B cell (primary cell): ENCODE measurements around the gene SELP. TPM values are rescaled to one million over a fixed set of nuclear protein-coding genes. Genes with fewer than 3 reads are reported as not detected.

ENCODE experiments used
- ATAC-seq: fragments of 200-7000 bp; cut with Tn5 transposase; one replicate; pipeline ENCODE4 v1.10.0; 2021; ENCODE audit warnings: low read depth, mild to moderate bottlenecking, moderate number of reproducible peaks, moderate library complexity
- CTCF ChIA-PET: fragments of 350-600 bp; sonication (Branson Sonifier 250); formaldehyde crosslinking; loops from one replicate; lab custom pipeline; 2021; ENCODE audit warnings: antibody characterized with exemption, inconsistent platforms; lab: Charles Lee
- POLR2A ChIA-PET: fragments of 350-600 bp; sonication (Branson Sonifier 250); formaldehyde crosslinking; loops from one replicate; lab custom pipeline; 2021; ENCODE audit warnings: antibody characterized with exemption; lab: Charles Lee
- DNase-seq: peaks from one replicate; pipeline ENCODE4 v3.0.0; 2013
- H2AFZ ChIP-seq: 2 replicates; pipeline ENCODE4 v1.6.1; 2012; ENCODE audit warnings: mild to moderate bottlenecking, low read depth, low read length; ENCODE audit not compliant: insufficient read depth, poor library complexity, severe bottlenecking
- H3K27ac ChIP-seq, 2 donors: 1 replicate in 1 of 2; 2 replicates in 1 of 2; pipeline ENCODE4 v1.5.1; 2012 to 2013; ENCODE audit warnings: low read length in 2 of 2, mild to moderate bottlenecking in 2 of 2, moderate library complexity in 1 of 2
- H3K27me3 ChIP-seq, 4 experiments: fragments of 200-600 bp in 1 of 4; sonication (generic) in 1 of 4; replicated peaks in 1 of 4; 1 replicate in 2 of 4; 2 replicates in 2 of 4; pipeline versions ENCODE4 v1.6.1 to v1.7.0; 2013 to 2016; ENCODE audit warnings: low read length in 3 of 4, mild to moderate bottlenecking in 2 of 4, mixed read lengths in 1 of 4, moderate library complexity in 1 of 4; ENCODE audit not compliant: insufficient read depth in 4 of 4, control insufficient read depth in 3 of 4; ENCODE audit errors: control extremely low read depth in 1 of 4
- H3K36me3 ChIP-seq, 2 experiments: replicated peaks in 1 of 2; 1 replicate in 1 of 2; 2 replicates in 1 of 2; pipeline versions ENCODE4 v1.6.1 to v1.7.1; 2013; ENCODE audit warnings: low read length in 1 of 2; ENCODE audit not compliant: insufficient read depth in 2 of 2, control insufficient read depth in 1 of 2; ENCODE audit errors: control extremely low read depth in 1 of 2, extremely low read depth in 1 of 2
- H3K4me1 ChIP-seq, 2 donors: fragments of 200-600 bp in 1 of 2; sonication (generic) in 1 of 2; 1 replicate in 1 of 2; 2 replicates in 1 of 2; pipeline versions ENCODE4 v1.5.1 to v1.6.1; 2013 to 2017; ENCODE audit warnings: low read length in 2 of 2; ENCODE audit not compliant: control insufficient read depth in 2 of 2, insufficient read depth in 2 of 2
- H3K4me2 ChIP-seq: replicated peaks from 2 replicates; pipeline ENCODE3; 2012; ENCODE audit warnings: mild to moderate bottlenecking, low read depth, low read length; ENCODE audit not compliant: poor library complexity, severe bottlenecking
- H3K4me3 ChIP-seq, 5 experiments: fragments of 200-600 bp in 1 of 5; sonication (generic) in 1 of 5; 1 replicate in 3 of 5; 2 replicates in 2 of 5; pipeline versions ENCODE4 v1.5.1 to v1.7.0; 2011 to 2016; ENCODE audit warnings: low read length in 4 of 5, mild to moderate bottlenecking in 4 of 5, low read depth in 2 of 5, control low read depth in 1 of 5, moderate library complexity in 1 of 5; ENCODE audit not compliant: insufficient read depth in 1 of 5; ENCODE audit errors: control extremely low read depth in 1 of 5, extremely low read depth in 1 of 5
- H3K79me2 ChIP-seq: fragments of 200-600 bp; sonication (generic); one replicate; pipeline ENCODE4 v1.6.0; 2016; ENCODE audit warnings: low read length; ENCODE audit not compliant: control insufficient read depth, insufficient read depth
- H3K9ac ChIP-seq: fragments of 200-600 bp; sonication (generic); 2 replicates; pipeline ENCODE4 v1.6.1; 2017; ENCODE audit warnings: mild to moderate bottlenecking, low read length, moderate library complexity
- H3K9me3 ChIP-seq, 3 donors: one replicate each; pipeline versions ENCODE4 v1.6.1 to v1.7.1; 2013; ENCODE audit warnings: low read length in 2 of 3; ENCODE audit not compliant: control insufficient read depth in 2 of 3, insufficient read depth in 1 of 3; ENCODE audit errors: control extremely low read depth in 1 of 3
- H4K20me1 ChIP-seq: 2 replicates; pipeline ENCODE4 v1.6.0; 2012; ENCODE audit warnings: mild to moderate bottlenecking, low read length; ENCODE audit not compliant: insufficient read depth, control insufficient read depth, poor library complexity, severe bottlenecking
- H3K27ac Mint-ChIP-seq: one replicate; pipeline ENCODE4 v1.8.0; 2021; ENCODE audit warnings: mixed read lengths
- H3K27me3 Mint-ChIP-seq: one replicate; pipeline ENCODE4 v1.8.0; 2021; ENCODE audit warnings: mixed read lengths
- H3K4me1 Mint-ChIP-seq: one replicate; pipeline ENCODE4 v1.8.0; 2021; ENCODE audit warnings: mixed read lengths
- H3K4me3 Mint-ChIP-seq: one replicate; pipeline ENCODE4 v1.8.0; 2021; ENCODE audit warnings: mixed read lengths
- H3K9me3 Mint-ChIP-seq: one replicate; pipeline ENCODE4 v1.8.0; 2022; ENCODE audit warnings: mixed read lengths; ENCODE audit not compliant: insufficient read depth
- CTCF ChIP-seq: fragments of 200-600 bp; IDR thresholded peaks from one replicate; pipeline ENCODE4 v1.8.0; 2022; ENCODE audit warnings: antibody characterized with exemption, mild to moderate bottlenecking
- EZH2 ChIP-seq: IDR thresholded peaks from 2 replicates; pipeline ENCODE4 v1.6.1; 2012; ENCODE audit warnings: borderline replicate concordance, low read depth, mild to moderate bottlenecking, moderate library complexity, low read length; ENCODE audit not compliant: insufficient read depth, poor library complexity, severe bottlenecking
- WGBS: methylation state at CpG from one replicate; pipeline ENCODE4 v1.1.5; 2013; ENCODE audit warnings: missing lambda C conversion rate; ENCODE audit not compliant: insufficient coverage; 5-methylcytosine and 5-hydroxymethylcytosine counted together
- intact Hi-C: fragments of 100-400 bp; cut with micrococcal nuclease; formaldehyde crosslinking; loops from one replicate; pipeline ENCODE4 v1.10.0; 2022
- polyA plus RNA-seq: library from polyadenylated mRNA; depleted of rRNA; stranded (reverse); fragments of >200 nt; gene quantifications from 2 replicates; pipeline ENCODE4 v1.2.3, GENCODE V29; 2012
- total RNA-seq, 2 donors: library from RNA; stranded (reverse); fragments of 120-200 nt in 1 of 2; gene quantifications; 1 replicate in 1 of 2; 2 replicates in 1 of 2; pipeline versions ENCODE4 v1.2.3 to v1.2.4, GENCODE V29; 2013 to 2022

The SELP gene
- total and polyA plus RNA-seq, 2 donors (not counting 1 experiment from before 2014, with no cell fraction given), result 0.99 to 1.9 TPM

- H3K9me3 ChIP-seq, result no peaks in the 10 kb centered on the region
- no peaks in the 10 kb centered on the region for H3K9me3 Mint-ChIP-seq
- no peak for ATAC-seq
- H3K27ac ChIP-seq, result no peak overlapping the region
- 50% methylated on average over 1 of the region's 3 CpGs for WGBS
- H3K4me1 ChIP-seq, result no peaks in the 10 kb centered on the region
- TF ChIP-seq CTCF (no peak), EZH2 (no peak)
- ChIA-PET CTCF (no interaction called here), POLR2A (no interaction called here)
- H4K20me1 ChIP-seq, result no peaks in the 10 kb centered on the region
- H3K4me2 ChIP-seq, result no peak overlapping the region
- no peaks in the 10 kb centered on the region for H3K4me1 Mint-ChIP-seq
- no peaks in the 10 kb centered on the region for H3K36me3 ChIP-seq
- no peak overlapping the region for H3K4me3 ChIP-seq
- no peak overlapping the region for H3K9ac ChIP-seq
- no peaks in the 10 kb centered on the region for H3K27me3 ChIP-seq
- no peak for DNase-seq
- H3K4me3 Mint-ChIP-seq, result no peak overlapping the region
- intact Hi-C loops, result no loop called here
- H2AFZ ChIP-seq, result no peak overlapping the region
- H3K27me3 Mint-ChIP-seq, result peaks cover 9% of the 10 kb centered on the region
- no peaks in the 10 kb centered on the region for H3K79me2 ChIP-seq
- H3K27ac Mint-ChIP-seq, result no peak overlapping the region
Observed at GRCh38 chr1:169538998-169539871, 90.7 kb downstream of the SELP start.

Other genes starting within 250 kb of the SELP start
- gene CCDC181, start 202.7 kb downstream of the SELP start, total RNA-seq, result not detected in 2 replicates
- not detected in 2 replicates for gene CCDC181, start 202.7 kb downstream of the SELP start, polyA plus RNA-seq
- gene SLC19A2, start 144.2 kb downstream of the SELP start, total RNA-seq, result 3.9 TPM in 2 replicates
- 1.5 and 4.2 TPM in 2 replicates for gene SLC19A2, start 144.2 kb downstream of the SELP start, polyA plus RNA-seq
- gene F5, start 43.6 kb downstream of the SELP start, total RNA-seq, result 0.15 and 0.27 TPM in 2 replicates
- 0.01 and 0.06 TPM in 2 replicates for gene F5, start 43.6 kb downstream of the SELP start, polyA plus RNA-seq
- gene SELL, start 81.5 kb upstream of the SELP start, total RNA-seq, result 250 and 262 TPM in 2 replicates
- 212 and 258 TPM in 2 replicates for gene SELL, start 81.5 kb upstream of the SELP start, polyA plus RNA-seq
- gene SELE, start 104.0 kb upstream of the SELP start, total RNA-seq, result not detected in 2 replicates
- not detected in 2 replicates for gene SELE, start 104.0 kb upstream of the SELP start, polyA plus RNA-seq
- gene METTL18, start 164.8 kb upstream of the SELP start, total RNA-seq, result 16.9 and 18.9 TPM in 2 replicates
- gene METTL18, start 164.8 kb upstream of the SELP start, polyA plus RNA-seq, result 2.1 and 3.1 TPM in 2 replicates